GM18868 (cell line): ENCODE data around the gene NOTO.

Experiments used
- ATAC-seq: cut with Tn5 transposase; IDR thresholded peaks from one replicate; pipeline ENCODE4 v1.9.1; 2021; ENCODE audit warnings: mild to moderate bottlenecking, moderate library complexity; ENCODE audit not compliant: unreplicated experiment

Gene NOTO

GRCh38 chr2:73255907-73256617 lies 53.7 kb downstream of the NOTO start:
- ATAC-seq = no peak

GRCh38 chr2:73256618-73256922 lies 54.2 kb downstream of the NOTO start:
- no peak for ATAC-seq

- no peak for ATAC-seq
Measured at GRCh38 chr2:73257021-73257420, 54.6 kb downstream of the NOTO start.

GRCh38 chr2:73257425-73258125 lies 55.2 kb downstream of the NOTO start:
- no peak for ATAC-seq

- ATAC-seq = no peak
Measured at GRCh38 chr2:73258186-73258912, 56.0 kb downstream of the NOTO start.

- ATAC-seq = no peak
Measured at GRCh38 chr2:73258913-73259215, 56.5 kb downstream of the NOTO start.

- ATAC-seq = no peak
Measured at GRCh38 chr2:73259276-73259675, 56.9 kb downstream of the NOTO start.

- ATAC-seq = no peak
Measured at GRCh38 chr2:73259704-73260337, 57.4 kb downstream of the NOTO start.

GRCh38 chr2:73260338-73260984 lies 58.1 kb downstream of the NOTO start:
- ATAC-seq = no peak
